ENCODE measurements around the gene SUPT16H.

GRCh38 chr14:21307637-21308036 lies 76.2 kb downstream of the SUPT16H start:
- TF ChIP-seq YY1 (IDR thresholded peaks at IDR 0.05; ENCODE audit: insufficient read depth, insufficient read length) (no peak), ZNF274 (IDR thresholded peaks at IDR 0.05; ENCODE audit: low read depth, low read length) (no peak)
